Measurements from ENCODE around the gene ZNF780B.

- no peak for TF ChIP-seq BHLHE40 (IDR thresholded peaks at IDR 0.05; ENCODE audit: low read depth, low read length)
- no peak for TF ChIP-seq POLR2A (IDR thresholded peaks at IDR 0.05; ENCODE audit: low read length)
- TF ChIP-seq CTCF (IDR thresholded peaks at IDR 0.05) = no peak
- TF ChIP-seq MAFK (IDR thresholded peaks at IDR 0.05; ENCODE audit: partially characterized antibody) = no peak
- no peak for TF ChIP-seq HDAC2 (IDR thresholded peaks at IDR 0.05)
- no peak for TF ChIP-seq ESRRA (IDR thresholded peaks at IDR 0.05; ENCODE audit: borderline replicate concordance, low read length)
- no peak for TF ChIP-seq MAX (IDR thresholded peaks at IDR 0.05)
- TF ChIP-seq SMC3 (IDR thresholded peaks at IDR 0.05) = no peak
- no peak for TF ChIP-seq CBX2 (IDR thresholded peaks at IDR 0.05; ENCODE audit: borderline replicate concordance, low read depth)
- no peak for TF ChIP-seq RARB (CRISPR knock-in tag; IDR thresholded peaks at IDR 0.05)
- no peak for TF ChIP-seq RNF2 (IDR thresholded peaks at IDR 0.05; ENCODE audit: borderline replicate concordance, low read depth)
- TF ChIP-seq RAD21 (conservative IDR thresholded peaks at IDR 0.05 in 1 of 2, IDR thresholded peaks at IDR 0.05 in 1 of 2) = no peak
- TF ChIP-seq CHD2 (IDR thresholded peaks at IDR 0.05; ENCODE audit: low read length, partially characterized antibody) = no peak
- TF ChIP-seq RFX5 (IDR thresholded peaks at IDR 0.05) = no peak
Observed at GRCh38 chr19:40057166-40057565, 1.1 kb upstream of the ZNF780B start.

All from A549 (cell line).